Left lobe of liver (tissue), 2 donors: Measurements from ENCODE around the gene MID2. TPM values are rescaled to one million over a fixed set of nuclear protein-coding genes. Genes with fewer than 3 reads are reported as not detected.
"Not testable (repeated sequence)": the region's sequence is repeated elsewhere in the genome, so short reads cannot be mapped to it uniquely, and the experiment has no call there.

Source experiments
- ATAC-seq: fragments of 200-7000 bp; cut with Tn5 transposase; one replicate; pipeline ENCODE4 v1.9.1; 2020; ENCODE audit warnings: mild to moderate bottlenecking, moderate library complexity
- DNase-seq: peaks from one replicate; pipeline ENCODE4 v3.0.0-alpha.2; 2020; ENCODE audit warnings: low spot score
- total RNA-seq: library from RNA; stranded (reverse); gene quantifications from one replicate; pipeline ENCODE4 v1.2.1, GENCODE V29; 2021
- donor health status: DM: no; HTN: no; CAD: no; lungs with moderate emphysema.
- donor health status: DM: no; HTN: yes; CAD: no.

The MID2 gene
- total RNA-seq, 1 donor from 2014 or later, result 4.8 TPM

GRCh38 chrX:107940095-107940494 lies 114.4 kb downstream of the MID2 start:
- ATAC-seq (no peak), DNase-seq (no peak)

GRCh38 chrX:107955337-107955736 lies 129.7 kb downstream of the MID2 start:
- ATAC-seq, DNase-seq: not testable (repeated sequence)

- DNase-seq (no peak), ATAC-seq (no peak)
Measured at GRCh38 chrX:107968623-107969022, 143.0 kb downstream of the MID2 start.

- no peak for ATAC-seq
- no peak for DNase-seq
Measured at GRCh38 chrX:107970073-107970472, 144.4 kb downstream of the MID2 start.

- no peak for DNase-seq
- ATAC-seq, result no peak
Measured at GRCh38 chrX:107971636-107972035, 146.0 kb downstream of the MID2 start.

Other genes starting within 250 kb of the MID2 start
- 29.6 TPM for gene PRPS1, start 197.4 kb upstream of the MID2 start, total RNA-seq
- 139 TPM for gene TSC22D3, start 50.1 kb upstream of the MID2 start, total RNA-seq
- gene NCBP2L, start 48.1 kb upstream of the MID2 start, total RNA-seq, result not detected
- gene TEX13B, start 156.5 kb downstream of the MID2 start, total RNA-seq, result not detected
- gene VSIG1, start 219.2 kb downstream of the MID2 start, total RNA-seq, result not detected